HG03066 (cell line): ENCODE results near the gene SRPK3.
"Not testable (repeated sequence)": the region's sequence is repeated elsewhere in the genome, so short reads cannot be mapped to it uniquely, and the experiment has no call there.

Experiments used
- ATAC-seq: cut with Tn5 transposase; IDR thresholded peaks from one replicate; pipeline ENCODE4 v1.9.1; 2021; ENCODE audit warnings: low read depth; ENCODE audit not compliant: unreplicated experiment

SRPK3 gene, protein sequence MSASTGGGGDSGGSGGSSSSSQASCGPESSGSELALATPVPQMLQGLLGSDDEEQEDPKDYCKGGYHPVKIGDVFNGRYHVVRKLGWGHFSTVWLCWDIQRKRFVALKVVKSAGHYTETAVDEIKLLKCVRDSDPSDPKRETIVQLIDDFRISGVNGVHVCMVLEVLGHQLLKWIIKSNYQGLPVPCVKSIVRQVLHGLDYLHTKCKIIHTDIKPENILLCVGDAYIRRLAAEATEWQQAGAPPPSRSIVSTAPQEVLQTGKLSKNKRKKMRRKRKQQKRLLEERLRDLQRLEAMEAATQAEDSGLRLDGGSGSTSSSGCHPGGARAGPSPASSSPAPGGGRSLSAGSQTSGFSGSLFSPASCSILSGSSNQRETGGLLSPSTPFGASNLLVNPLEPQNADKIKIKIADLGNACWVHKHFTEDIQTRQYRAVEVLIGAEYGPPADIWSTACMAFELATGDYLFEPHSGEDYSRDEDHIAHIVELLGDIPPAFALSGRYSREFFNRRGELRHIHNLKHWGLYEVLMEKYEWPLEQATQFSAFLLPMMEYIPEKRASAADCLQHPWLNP

DNA sequence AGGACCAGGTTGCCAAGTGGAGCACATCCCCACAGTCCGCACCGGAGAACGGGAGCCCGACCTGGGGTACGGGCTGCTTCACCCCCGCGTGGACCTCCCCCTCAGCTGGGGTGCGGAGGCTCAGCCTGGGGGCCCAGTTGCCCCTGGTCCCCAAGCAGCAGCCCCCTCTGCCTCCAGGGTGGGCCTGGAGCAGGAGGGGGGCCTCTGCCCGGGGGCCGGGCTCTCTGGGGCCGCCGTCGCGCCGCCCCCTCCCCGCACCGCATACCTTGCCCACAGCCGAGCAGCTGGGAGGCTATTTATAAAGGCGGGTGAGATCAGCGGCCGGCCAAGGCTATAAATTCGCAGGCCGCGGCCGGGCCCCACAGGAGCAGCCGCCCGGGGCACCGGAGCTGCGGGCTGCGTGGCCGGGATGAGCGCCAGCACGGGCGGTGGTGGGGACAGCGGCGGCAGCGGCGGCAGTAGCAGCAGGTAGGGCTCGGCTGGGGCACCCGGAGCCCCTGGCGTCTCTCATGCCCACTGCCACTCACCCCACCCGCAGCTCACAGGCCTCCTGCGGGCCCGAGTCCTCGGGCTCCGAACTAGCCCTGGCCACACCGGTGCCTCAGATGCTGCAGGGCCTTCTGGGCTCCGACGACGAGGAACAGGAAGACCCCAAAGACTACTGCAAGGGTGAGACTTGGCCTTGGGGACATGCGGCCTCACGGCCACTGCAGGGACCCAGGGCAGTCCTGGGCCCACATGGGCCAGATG lies at the start of gene SRPK3:
Gene SRPK3 (plus strand): TSS at position 364 of the 750 bp plus-strand sequence. CDS start 46 bp downstream, at position 410.
- no peak for ATAC-seq

DNA sequence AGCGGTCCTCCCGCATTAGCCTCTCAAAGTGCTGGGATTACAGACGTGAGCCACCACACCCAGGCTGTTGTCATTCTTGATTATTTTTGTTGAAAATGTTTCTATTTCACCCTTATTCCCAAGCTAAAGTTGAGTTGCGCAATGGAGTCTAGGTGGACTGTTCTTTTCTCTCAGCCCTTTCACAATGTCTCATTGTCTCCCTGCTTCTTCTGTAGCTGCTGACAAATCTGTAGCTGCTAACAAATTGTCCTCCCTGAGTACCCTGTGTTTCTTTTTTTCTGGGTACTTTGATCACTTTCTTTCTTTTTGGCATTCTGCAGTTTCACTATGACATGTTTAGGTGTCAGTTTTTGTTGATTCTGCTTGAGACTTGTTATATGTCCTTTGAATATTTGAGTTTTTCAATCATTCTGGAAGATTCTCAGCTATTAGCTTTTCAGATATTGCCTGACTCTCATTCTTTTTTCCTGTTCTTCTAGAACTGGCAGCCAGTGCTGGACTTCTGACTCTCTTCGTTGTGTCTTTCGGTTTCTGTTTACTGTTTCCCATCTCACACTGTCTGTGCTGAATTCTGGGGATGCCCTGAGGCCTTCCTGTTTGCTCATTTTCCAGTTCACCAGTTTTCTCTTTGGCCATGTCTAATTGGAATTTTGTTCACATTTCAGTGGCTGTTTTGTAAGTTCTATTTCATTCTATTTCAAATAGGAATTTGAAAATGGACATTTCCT lies 49.6 kb upstream of the SRPK3 start:
- no peak for ATAC-seq

- no peak for ATAC-seq
These were observed 49.0 kb upstream of the SRPK3 start for GRCh38 chrX:153731845-153732215.

- ATAC-seq, result no peak
These were observed 48.4 kb upstream of the SRPK3 start for GRCh38 chrX:153732401-153732800.

- no peak for ATAC-seq
These were observed 47.1 kb upstream of the SRPK3 start for GRCh38 chrX:153733651-153734240.

DNA sequence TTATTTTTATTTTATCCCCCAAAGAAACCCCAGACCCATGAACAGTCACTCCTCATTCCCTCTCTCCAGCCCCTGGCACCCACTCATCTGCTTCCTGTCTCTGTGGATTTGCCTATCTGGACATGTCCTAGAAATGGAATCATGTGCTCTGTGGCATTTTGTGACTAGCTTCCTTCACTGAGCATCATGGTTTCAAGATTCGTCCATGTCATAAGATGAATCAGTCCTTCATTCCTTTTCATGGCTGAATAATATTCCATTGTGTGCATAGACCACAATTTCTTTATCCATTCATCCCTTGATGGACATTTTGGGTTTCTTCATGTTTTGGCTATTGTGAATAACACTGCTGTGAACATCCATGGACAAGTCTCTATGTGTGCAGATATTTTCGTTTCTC lies 46.0 kb upstream of the SRPK3 start:
- no peak for ATAC-seq

DNA sequence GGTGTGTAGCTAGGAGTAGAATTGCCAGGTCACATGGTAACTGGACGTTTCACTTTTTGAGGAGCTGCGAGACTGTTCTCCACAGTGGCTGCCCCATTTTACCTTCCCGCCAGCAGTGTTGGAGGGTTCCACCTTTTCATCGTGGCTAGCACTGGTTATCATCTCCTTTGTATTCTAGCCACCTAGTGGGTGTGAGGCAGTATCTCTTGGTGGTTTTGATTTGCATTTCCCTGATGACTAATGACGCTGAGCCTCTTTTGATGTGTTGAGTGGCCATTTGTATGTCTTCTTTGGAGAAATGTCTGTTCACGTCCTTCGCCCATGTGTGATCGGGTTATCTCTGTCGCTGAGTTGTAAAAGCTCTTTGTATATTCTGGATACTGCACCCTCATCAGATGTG lies 45.6 kb upstream of the SRPK3 start:
- ATAC-seq, result no peak

DNA sequence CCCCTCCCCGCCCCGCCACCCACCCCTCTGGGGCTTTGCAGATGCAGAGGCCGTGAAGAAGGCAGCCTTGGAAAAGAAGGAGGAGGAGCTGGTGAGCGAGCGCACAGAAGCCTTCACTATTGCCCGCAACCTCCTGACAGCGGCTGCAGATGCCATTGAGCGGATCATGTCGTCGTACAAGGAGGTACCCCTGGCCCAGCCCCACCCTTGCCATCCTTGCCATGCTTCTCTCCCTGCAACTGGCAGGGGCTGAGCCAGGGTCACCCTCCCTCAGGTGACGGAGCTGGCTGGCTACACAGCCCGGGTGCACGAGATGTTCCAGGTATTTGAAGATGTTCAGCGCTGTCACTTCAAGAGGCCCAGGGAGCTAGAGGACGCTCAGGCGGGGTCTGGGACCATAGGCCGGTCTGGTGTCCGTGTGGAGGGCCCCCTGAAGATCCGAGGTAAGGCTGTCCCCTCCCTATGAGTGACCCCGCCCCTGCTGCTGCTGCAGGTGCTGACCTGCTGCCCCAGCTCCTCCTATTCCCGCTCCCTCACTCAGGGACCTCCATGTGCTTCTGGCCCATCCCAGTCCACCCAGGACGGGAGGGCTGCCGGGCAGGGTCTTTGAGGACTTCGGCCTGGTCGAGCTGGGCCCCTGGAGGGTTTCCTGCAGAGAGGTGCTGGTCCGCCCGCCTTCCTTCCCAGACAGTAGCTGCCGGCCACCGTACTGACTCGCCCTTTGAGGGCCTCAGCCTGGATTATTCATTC lies 44.6 kb upstream of the SRPK3 start:
- ATAC-seq, result no peak

GRCh38 chrX:153736871-153737441 lies 43.9 kb upstream of the SRPK3 start:
- no peak for ATAC-seq

DNA sequence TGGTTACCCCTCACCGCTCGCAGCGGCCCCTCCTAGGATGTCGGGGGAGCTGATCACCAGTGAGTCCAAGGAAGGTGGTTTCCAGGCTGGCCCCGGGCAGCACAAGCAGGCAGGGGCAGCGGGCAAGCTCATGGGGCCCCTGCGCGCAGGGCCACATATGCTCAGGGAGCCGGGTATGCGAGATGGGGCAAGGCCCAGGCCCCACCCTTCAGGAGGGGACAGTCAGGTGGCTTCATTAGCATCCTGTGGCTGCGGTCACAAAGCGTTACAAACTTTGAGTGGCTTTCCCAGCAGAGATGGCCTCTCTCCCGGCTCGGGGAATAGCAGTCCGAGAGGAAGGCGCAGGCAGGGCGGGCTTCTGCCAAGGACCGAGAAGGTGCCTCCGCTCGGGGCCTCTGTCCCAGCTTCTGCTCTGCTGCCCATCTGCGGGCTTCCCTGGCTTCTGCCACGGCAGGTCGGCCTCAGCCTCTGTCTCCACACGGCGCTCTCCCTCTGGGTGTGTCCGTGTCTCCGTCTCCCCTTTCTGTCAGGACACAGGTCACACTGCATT lies 42.7 kb upstream of the SRPK3 start:
- no peak for ATAC-seq

- no peak for ATAC-seq
These were observed 40.9 kb upstream of the SRPK3 start for GRCh38 chrX:153739754-153740486.

DNA sequence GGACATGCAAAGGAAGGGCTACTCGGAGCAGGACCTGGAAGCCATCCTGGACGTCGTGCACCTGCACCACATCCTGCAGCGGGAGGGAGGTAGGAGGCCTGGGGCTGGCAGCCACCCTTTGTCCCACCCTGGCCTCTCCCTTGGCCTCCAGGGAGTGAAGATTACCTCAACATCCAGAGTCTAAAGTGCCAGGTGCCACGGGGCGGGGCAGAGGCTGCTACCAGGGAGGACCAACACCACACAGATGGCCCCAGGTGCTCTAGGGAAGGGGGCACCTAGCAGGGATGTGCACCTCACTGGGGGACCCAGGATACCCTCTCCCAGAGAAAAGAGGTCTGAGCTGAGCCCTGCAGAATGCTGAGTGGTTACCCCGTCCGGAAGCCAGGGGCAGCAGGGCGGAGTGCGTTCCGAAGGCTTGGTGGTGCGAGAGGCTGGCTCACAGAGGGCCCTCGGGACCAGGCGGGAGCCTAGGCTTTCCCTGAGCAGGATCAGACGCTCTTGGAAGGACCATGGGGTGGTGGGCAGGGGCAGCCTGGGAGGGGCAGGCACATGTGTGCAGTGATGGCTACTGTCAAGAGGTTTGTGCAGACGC lies 40.1 kb upstream of the SRPK3 start:
- no peak for ATAC-seq

DNA sequence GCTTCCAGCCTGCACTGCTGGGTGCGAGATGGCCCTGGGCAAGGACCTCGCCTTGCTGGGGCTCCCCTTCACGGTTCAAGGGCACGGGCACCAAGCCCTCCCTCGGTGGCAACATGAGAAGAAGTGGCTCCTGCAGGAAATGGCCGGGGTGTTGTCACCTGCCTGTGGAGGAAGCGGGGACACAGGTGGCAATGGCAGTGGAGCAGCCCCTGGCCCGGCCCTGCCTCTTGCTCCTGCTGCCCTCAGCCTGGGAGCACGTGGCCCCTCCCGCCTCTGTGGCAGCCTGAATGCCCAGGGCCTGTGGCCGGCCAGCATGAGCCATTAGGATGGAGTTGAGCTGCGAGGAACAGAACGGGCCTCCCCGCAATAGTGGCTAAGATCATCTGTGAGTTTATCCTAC lies 39.4 kb upstream of the SRPK3 start:
- no peak for ATAC-seq

- ATAC-seq, result not testable (repeated sequence)
These were observed 38.7 kb upstream of the SRPK3 start for GRCh38 chrX:153742111-153742510.

- ATAC-seq, result not testable (repeated sequence)
These were observed 37.9 kb upstream of the SRPK3 start for GRCh38 chrX:153742796-153743467.

DNA sequence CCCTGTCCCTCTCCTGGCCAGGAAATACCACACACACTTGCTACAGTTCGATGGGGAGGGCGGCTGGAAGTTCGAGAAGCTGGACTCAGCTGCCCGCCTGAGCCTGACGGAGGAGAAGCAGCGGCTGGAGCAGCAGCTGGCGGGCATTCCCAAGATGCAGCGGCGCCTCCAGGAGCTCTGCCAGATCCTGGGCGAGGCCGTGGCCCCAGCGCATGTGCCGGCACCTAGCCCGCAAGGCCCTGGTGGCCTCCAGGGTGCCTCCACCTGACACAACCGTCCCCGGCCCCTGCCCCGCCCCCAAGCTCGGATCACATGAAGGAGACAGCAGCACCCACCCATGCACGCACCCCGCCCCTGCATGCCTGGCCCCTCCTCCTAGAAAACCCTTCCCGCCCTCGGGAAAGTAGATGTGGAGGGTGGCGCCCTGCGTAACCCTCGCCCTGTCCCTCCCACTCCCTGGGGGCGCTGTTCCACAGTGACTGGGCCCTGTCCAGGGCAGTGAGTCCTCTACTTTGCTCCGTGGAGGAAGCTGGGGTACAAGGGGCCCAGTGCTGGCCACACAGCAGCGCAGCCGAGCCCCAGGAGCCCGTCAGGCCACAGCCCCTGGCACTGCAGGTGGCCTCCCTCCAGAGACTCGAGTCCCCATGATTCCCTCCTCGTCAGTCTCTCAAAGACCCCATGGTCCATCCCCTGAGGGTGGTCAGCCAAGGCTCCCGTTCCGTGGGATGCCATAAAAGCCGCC lies 37.2 kb upstream of the SRPK3 start:
- not testable (repeated sequence) for ATAC-seq
